Neural crest cell (in vitro differentiated cells): ENCODE measurements around the gene TPX2. TPM values are rescaled to one million over a fixed set of nuclear protein-coding genes. Genes with fewer than 3 reads are reported as not detected.

Experiments
- DNase-seq: peaks from one replicate; pipeline ENCODE4 v3.0.0; 2021; ENCODE audit warnings: low read depth, mixed read lengths, low spot score
- H3K27ac Mint-ChIP-seq: one replicate; pipeline ENCODE4 v1.8.0; 2021; ENCODE audit warnings: mild to moderate bottlenecking, mixed read lengths; ENCODE audit not compliant: unreplicated experiment
- H3K27me3 Mint-ChIP-seq: 2 replicates; pipeline ENCODE4 v1.8.0; 2021; ENCODE audit warnings: low read depth, mild to moderate bottlenecking, mixed read lengths
- H3K36me3 Mint-ChIP-seq: 2 replicates; pipeline ENCODE4 v1.8.0; 2021; ENCODE audit warnings: low read depth, mild to moderate bottlenecking, mixed read lengths
- H3K4me1 Mint-ChIP-seq: 2 replicates; pipeline ENCODE4 v1.8.0; 2021; ENCODE audit warnings: mixed read lengths
- H3K4me3 Mint-ChIP-seq: one replicate; pipeline ENCODE4 v1.8.0; 2021; ENCODE audit warnings: mild to moderate bottlenecking, mixed read lengths
- H3K9me3 Mint-ChIP-seq: 2 replicates; pipeline ENCODE4 v1.8.0; 2021; ENCODE audit warnings: mixed read lengths
- CTCF ChIP-seq: fragments of 200-600 bp; sonication (generic); conservative IDR thresholded peaks from 2 replicates; pipeline ENCODE4 v1.5.0; 2021; ENCODE audit warnings: antibody characterized with exemption, mild to moderate bottlenecking
- total RNA-seq: library from RNA; stranded (reverse); gene quantifications from 2 replicates; pipeline ENCODE4 v1.2.1, GENCODE V29; 2021

TPX2 gene
- total RNA-seq, 1 donor from 2014 or later = 208 TPM

- no peaks in the 10 kb centered on the region for H3K9me3 Mint-ChIP-seq
- no peaks in the 10 kb centered on the region for H3K27me3 Mint-ChIP-seq
- no peak overlapping the region for H3K4me3 Mint-ChIP-seq
- no peak overlapping the region for H3K27ac Mint-ChIP-seq
- no peak for TF ChIP-seq CTCF
- peaks cover 14% of the 10 kb centered on the region for H3K4me1 Mint-ChIP-seq
- no peak for DNase-seq
- no peaks in the 10 kb centered on the region for H3K36me3 Mint-ChIP-seq
Observed at GRCh38 chr20:31816221-31816620, 77.1 kb downstream of the TPX2 start.

- Mint-ChIP-seq H3K9me3 (no peaks in the 10 kb centered on the region), H3K4me1 (peaks cover 7% of the 10 kb centered on the region), H3K27ac (no peak overlapping the region), H3K27me3 (peaks cover 2% of the 10 kb centered on the region), H3K4me3 (no peak overlapping the region), H3K36me3 (no peaks in the 10 kb centered on the region)
- DNase-seq = no peak
- no peak for TF ChIP-seq CTCF
Observed at GRCh38 chr20:31817461-31817860, 78.4 kb downstream of the TPX2 start.

- H3K4me3 Mint-ChIP-seq = no peak overlapping the region
- H3K27me3 Mint-ChIP-seq = peaks cover 2% of the 10 kb centered on the region
- no peaks in the 10 kb centered on the region for H3K9me3 Mint-ChIP-seq
- DNase-seq = no peak
- no peaks in the 10 kb centered on the region for H3K36me3 Mint-ChIP-seq
- H3K27ac Mint-ChIP-seq = peak overlapping the region; percentile 27
- H3K4me1 Mint-ChIP-seq = no peaks in the 10 kb centered on the region
- TF ChIP-seq CTCF = no peak
Observed at GRCh38 chr20:31818376-31818908, 79.4 kb downstream of the TPX2 start.

- TF ChIP-seq CTCF = no peak
- H3K27ac Mint-ChIP-seq = peak within 1 kb of the TSS; percentile 27
- H3K36me3 Mint-ChIP-seq = no peaks in the 10 kb centered on the region
- H3K9me3 Mint-ChIP-seq = no peaks in the 10 kb centered on the region
- H3K27me3 Mint-ChIP-seq = peaks cover 2% of the 10 kb centered on the region
- no peak for DNase-seq
- no peaks in the 10 kb centered on the region for H3K4me1 Mint-ChIP-seq
- H3K4me3 Mint-ChIP-seq = no peak within 1 kb of the TSS
Observed at GRCh38 chr20:31819083-31819784, 80.1 kb downstream of the TPX2 start, which contains the start of gene MYLK2. TSS of gene MYLK2 (plus strand) at chr20:31819356. CDS start at chr20:31819581, 225 bp downstream.

GRCh38 chr20:31820228-31820627, 81.1 kb downstream of the TPX2 start:
- Mint-ChIP-seq H3K4me1 (no peaks in the 10 kb centered on the region), H3K27me3 (peaks cover 2% of the 10 kb centered on the region), H3K9me3 (no peaks in the 10 kb centered on the region), H3K36me3 (no peaks in the 10 kb centered on the region), H3K27ac (peak overlapping the region; percentile 1), H3K4me3 (no peak overlapping the region)
- TF ChIP-seq CTCF = no peak
- DNase-seq = no peak
